GM23338 (cell line): ENCODE data around the gene RASGRF2. TPM values are rescaled to one million over a fixed set of nuclear protein-coding genes. Genes with fewer than 3 reads are reported as not detected.

Experiments used
- ATAC-seq: fragments of 200-7000 bp; cut with Tn5 transposase; 3 replicates; pipeline ENCODE4 v1.9.1; 2020
- DNase-seq: peaks from one replicate; pipeline ENCODE4 v3.0.0-alpha.2; 2015; ENCODE audit warnings: low spot score
- H2AFZ ChIP-seq: fragments of 200-600 bp; sonication (generic); 2 replicates; pipeline ENCODE4 v1.8.0; 2016; ENCODE audit warnings: antibody characterized with exemption, mild to moderate bottlenecking, moderate library complexity
- H3F3A ChIP-seq: fragments of 200-600 bp; sonication (generic); replicated peaks from 2 replicates; pipeline ENCODE4 v1.8.0; 2017; ENCODE audit warnings: antibody characterized with exemption, mixed run types, low read depth
- H3K27ac ChIP-seq: fragments of 200-600 bp; sonication (generic); 2 replicates; pipeline ENCODE4 v1.6.1; 2016; ENCODE audit warnings: low read depth
- H3K27me3 ChIP-seq: fragments of 200-600 bp; sonication (generic); 2 replicates; pipeline ENCODE4 v1.8.0; 2016; ENCODE audit warnings: mild to moderate bottlenecking, mixed run types, moderate library complexity; ENCODE audit not compliant: insufficient read depth
- H3K36me3 ChIP-seq: fragments of 200-600 bp; sonication (generic); 2 replicates; pipeline ENCODE4 v1.8.0; 2016; ENCODE audit warnings: mild to moderate bottlenecking; ENCODE audit not compliant: insufficient read depth
- H3K4me1 ChIP-seq: fragments of 200-600 bp; sonication (generic); 2 replicates; pipeline ENCODE4 v1.8.0; 2016; ENCODE audit warnings: mild to moderate bottlenecking, moderate library complexity; ENCODE audit not compliant: insufficient read depth
- H3K4me2 ChIP-seq: fragments of 200-600 bp; sonication (generic); 2 replicates; pipeline ENCODE4 v1.7.1; 2017; ENCODE audit warnings: mixed run types
- H3K4me3 ChIP-seq: fragments of 200-600 bp; sonication (generic); 2 replicates; pipeline ENCODE4 v1.6.1; 2016; ENCODE audit warnings: mixed run types
- H3K79me2 ChIP-seq: fragments of 200-600 bp; sonication (generic); replicated peaks from 2 replicates; pipeline ENCODE4 v1.8.0; 2017; ENCODE audit warnings: mild to moderate bottlenecking; ENCODE audit not compliant: insufficient read depth
- H3K9me2 ChIP-seq: fragments of 200-600 bp; sonication (generic); 2 replicates; pipeline ENCODE4 v1.8.0; 2017; ENCODE audit not compliant: insufficient read depth
- H4K20me1 ChIP-seq: fragments of 200-600 bp; sonication (generic); replicated peaks from 2 replicates; pipeline ENCODE4 v1.8.0; 2017; ENCODE audit warnings: mild to moderate bottlenecking; ENCODE audit not compliant: insufficient read depth
- H3K27ac Mint-ChIP-seq: 2 replicates; pipeline ENCODE4 v1.8.0; 2020; ENCODE audit warnings: inconsistent platforms, mild to moderate bottlenecking, moderate library complexity, mixed read lengths
- H3K27me3 Mint-ChIP-seq: 3 replicates; pipeline ENCODE4 v1.8.0; 2022; ENCODE audit warnings: low read depth, mild to moderate bottlenecking, moderate library complexity, mixed read lengths, inconsistent platforms; ENCODE audit not compliant: insufficient read depth, poor library complexity
- H3K36me3 Mint-ChIP-seq: 3 replicates; pipeline ENCODE4 v1.8.0; 2021; ENCODE audit warnings: low read depth, mild to moderate bottlenecking, inconsistent platforms, moderate library complexity, mixed read lengths
- H3K4me1 Mint-ChIP-seq: 3 replicates; pipeline ENCODE4 v1.8.0; 2020; ENCODE audit warnings: mild to moderate bottlenecking, inconsistent platforms, mixed read lengths
- H3K4me3 Mint-ChIP-seq: 3 replicates; pipeline ENCODE4 v1.8.0; 2021; ENCODE audit warnings: moderate library complexity, mild to moderate bottlenecking, inconsistent platforms, mixed read lengths
- H3K9me3 Mint-ChIP-seq: 3 replicates; pipeline ENCODE4 v1.8.0; 2020; ENCODE audit warnings: moderate library complexity, mild to moderate bottlenecking, inconsistent platforms, mixed read lengths
- CREB1 ChIP-seq: fragments of 250-450 bp; sonication (Bioruptor Pico); IDR thresholded peaks from 2 replicates; pipeline ENCODE4 v1.5.0; 2020; ENCODE audit warnings: low read depth, mild to moderate bottlenecking, moderate library complexity
- CTCF ChIP-seq, 2 experiments: fragments of 200-600 bp in 1 of 2; sonication (generic) in 1 of 2; conservative IDR thresholded peaks; 2 replicates each; pipeline versions ENCODE4 v1.5.1 to v1.6.1; 2016 to 2017; ENCODE audit warnings: antibody characterized with exemption in 2 of 2, low read depth in 2 of 2, mild to moderate bottlenecking in 2 of 2, moderate library complexity in 1 of 2
- ETS1 ChIP-seq: IDR thresholded peaks from 2 replicates; pipeline ENCODE4 v1.6.1; 2016; ENCODE audit warnings: antibody characterized with exemption
- EZH2 ChIP-seq: fragments of 200-600 bp; sonication (generic); IDR thresholded peaks from one replicate; pipeline ENCODE4 v1.8.0; 2017; ENCODE audit warnings: antibody characterized with exemption, mild to moderate bottlenecking, low read depth; ENCODE audit not compliant: unreplicated experiment
- EZH2phosphoT487 ChIP-seq: fragments of 200-600 bp; sonication (generic); IDR thresholded peaks from one replicate; pipeline ENCODE4 v1.8.1; 2018; ENCODE audit warnings: antibody characterized with exemption; ENCODE audit not compliant: unreplicated experiment
- JUNB ChIP-seq: IDR thresholded peaks from one replicate; pipeline ENCODE4 v1.6.1; 2016; ENCODE audit warnings: antibody characterized with exemption; ENCODE audit not compliant: unreplicated experiment
- NANOG ChIP-seq: IDR thresholded peaks from 2 replicates; pipeline ENCODE4 v1.6.1; 2016; ENCODE audit warnings: antibody characterized with exemption, borderline replicate concordance
- REST ChIP-seq: IDR thresholded peaks from one replicate; pipeline ENCODE4 v1.6.1; 2018; ENCODE audit warnings: antibody characterized with exemption; ENCODE audit not compliant: unreplicated experiment
- STAT1 ChIP-seq: IDR thresholded peaks from one replicate; pipeline ENCODE4 v1.6.1; 2016; ENCODE audit warnings: antibody characterized with exemption; ENCODE audit not compliant: unreplicated experiment
- ZNF114 ChIP-seq: fragments of 250-450 bp; sonication (Bioruptor Pico); IDR thresholded peaks from 2 replicates; pipeline ENCODE4 v1.5.0; 2020; ENCODE audit warnings: mild to moderate bottlenecking, moderate library complexity
- ZNF331 ChIP-seq: fragments of 250-450 bp; sonication (Bioruptor Pico); IDR thresholded peaks from 2 replicates; pipeline ENCODE4 v1.5.0; 2020; ENCODE audit warnings: low read depth, mild to moderate bottlenecking, moderate library complexity
- polyA plus RNA-seq: library from polyadenylated mRNA; unstranded; fragments of >200 nt; fragmentation: Nextera tagmentation; extraction: Ambion mirVana; gene quantifications from 2 replicates; pipeline ENCODE4 v1.2.1, GENCODE V29; 2016
- total RNA-seq: library from RNA; depleted of rRNA; stranded (reverse); fragments of >200 nt; shearing (Covaris generic); gene quantifications from 2 replicates; pipeline ENCODE4 v1.2.3, GENCODE V29; 2014

RASGRF2 gene
- total and polyA plus RNA-seq, 2 experiments from 2014 or later, result 5.0 to 19.2 TPM

DNA sequence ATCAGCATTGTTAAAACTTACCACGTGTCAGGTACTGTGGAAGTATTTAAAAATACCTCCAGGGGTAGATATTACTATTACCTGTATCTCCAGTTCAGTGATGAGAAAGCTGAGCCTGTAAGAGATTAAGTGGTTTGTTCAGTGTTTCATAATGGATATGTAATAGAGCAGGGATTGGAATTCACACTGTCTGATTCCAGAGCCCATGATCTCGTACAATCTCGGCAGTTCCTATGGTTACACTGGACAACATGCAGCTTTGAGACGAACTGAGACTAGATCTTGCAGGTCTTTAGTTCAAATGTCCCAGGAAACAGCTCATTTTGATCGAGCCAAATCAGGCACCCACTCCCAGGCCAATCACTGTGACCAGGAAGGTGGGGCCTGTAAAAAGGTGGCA is 8.8 kb upstream of the RASGRF2 start:
- Mint-ChIP-seq H3K4me1 (peaks cover 6% of the 10 kb centered on the region), H3K27ac (no peak overlapping the region), H3K27me3 (no peaks in the 10 kb centered on the region), H3K4me3 (no peak overlapping the region), H3K36me3 (no peaks in the 10 kb centered on the region), H3K9me3 (0 out of 3 replicates have a peak, but pooled peaks cover 6% of the 10 kb centered on the region)
- Histone ChIP-seq H3K4me2 (no peak overlapping the region), H2AFZ (no peak overlapping the region), H3K27me3 (no peaks in the 10 kb centered on the region), H3K36me3 (peaks cover 5% of the 10 kb centered on the region; the same call in 1 of the 2 replicates), H3K4me3 (no peak overlapping the region), H3K27ac (no peak overlapping the region), H4K20me1 (no peaks in the 10 kb centered on the region), H3K9me2 (peaks cover 9% of the 10 kb centered on the region; the same call in 1 of the 2 replicates), H3F3A (no peaks in the 10 kb centered on the region), H3K4me1 (peaks cover 15% of the 10 kb centered on the region), H3K79me2 (no peaks in the 10 kb centered on the region)
- TF ChIP-seq STAT1 (no peak), EZH2phosphoT487 (no peak), REST (no peak), CREB1 (CRISPR knock-in tag) (no peak), ZNF114 (no peak)
- DNase-seq (no peak), ATAC-seq (no peak)

- Mint-ChIP-seq H3K27ac (no peak overlapping the region), H3K9me3 (no peaks in the 10 kb centered on the region), H3K36me3 (no peaks in the 10 kb centered on the region), H3K4me1 (peaks cover 27% of the 10 kb centered on the region), H3K27me3 (no peaks in the 10 kb centered on the region), H3K4me3 (no peak overlapping the region)
- no peak overlapping the region for H2AFZ ChIP-seq
- peaks cover 32% of the 10 kb centered on the region for H3K4me1 ChIP-seq
- no peak for ATAC-seq
- no peaks in the 10 kb centered on the region for H3K36me3 ChIP-seq
- no peaks in the 10 kb centered on the region for H3K27me3 ChIP-seq
- H3K79me2 ChIP-seq, result no peaks in the 10 kb centered on the region
- no peaks in the 10 kb centered on the region for H4K20me1 ChIP-seq
- H3K9me2 ChIP-seq, result peaks cover 9% of the 10 kb centered on the region; the same call in 1 of the 2 replicates
- DNase-seq, result no peak
- H3K4me2 ChIP-seq, result no peak overlapping the region
- H3F3A ChIP-seq, result no peaks in the 10 kb centered on the region
- no peak overlapping the region for H3K27ac ChIP-seq
- H3K4me3 ChIP-seq, result no peak overlapping the region
- TF ChIP-seq CTCF (conservative IDR thresholded peaks at IDR 0.05; ENCODE audit: low read depth in 2 of 2), result no peak
- no peak for TF ChIP-seq JUNB
- no peak for TF ChIP-seq ZNF114
- TF ChIP-seq CREB1 (CRISPR knock-in tag), result no peak
- no peak for TF ChIP-seq STAT1
- no peak for TF ChIP-seq ZNF331 (CRISPR knock-in tag)
- no peak for TF ChIP-seq NANOG
- TF ChIP-seq EZH2, result no peak
- no peak for TF ChIP-seq ETS1
These were observed 6.6 kb upstream of the RASGRF2 start for GRCh38 chr5:80953587-80953986.
